Endothelial cell of hepatic sinusoid (primary cell): ENCODE measurements around the gene TRIM36.

Experiments
- in situ Hi-C: cut with HindIII; loops from 2 replicates; pipeline ENCODE4 v1.10.0; 2017; ENCODE audit warnings: low sequenced_read_pairs

The TRIM36 gene

GRCh38 chr5:115166744-115167393 lies 2.8 kb downstream of the TRIM36 start:
- in situ Hi-C loops: no loop called here

DNA sequence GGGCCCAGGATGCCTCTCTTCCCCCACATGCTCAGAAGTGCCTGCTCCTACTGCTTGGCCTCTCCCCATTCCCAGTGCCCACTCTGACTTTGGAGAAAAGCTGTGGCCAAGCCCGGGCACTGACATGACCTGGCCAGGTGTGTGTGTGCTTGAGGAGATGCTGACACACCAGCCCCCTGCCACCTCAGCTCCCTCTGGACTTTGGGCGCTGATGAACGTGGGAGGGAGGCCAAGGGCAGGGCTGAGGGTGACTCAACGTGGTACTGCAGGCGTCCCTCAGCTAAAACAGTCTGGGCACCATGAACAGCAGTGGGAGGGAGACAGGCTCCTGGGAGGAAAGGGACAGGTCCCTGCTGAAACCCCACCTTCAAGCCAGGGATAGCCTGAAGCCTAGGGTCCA lies 3.9 kb downstream of the TRIM36 start:
- in situ Hi-C loops: no loop called here

DNA sequence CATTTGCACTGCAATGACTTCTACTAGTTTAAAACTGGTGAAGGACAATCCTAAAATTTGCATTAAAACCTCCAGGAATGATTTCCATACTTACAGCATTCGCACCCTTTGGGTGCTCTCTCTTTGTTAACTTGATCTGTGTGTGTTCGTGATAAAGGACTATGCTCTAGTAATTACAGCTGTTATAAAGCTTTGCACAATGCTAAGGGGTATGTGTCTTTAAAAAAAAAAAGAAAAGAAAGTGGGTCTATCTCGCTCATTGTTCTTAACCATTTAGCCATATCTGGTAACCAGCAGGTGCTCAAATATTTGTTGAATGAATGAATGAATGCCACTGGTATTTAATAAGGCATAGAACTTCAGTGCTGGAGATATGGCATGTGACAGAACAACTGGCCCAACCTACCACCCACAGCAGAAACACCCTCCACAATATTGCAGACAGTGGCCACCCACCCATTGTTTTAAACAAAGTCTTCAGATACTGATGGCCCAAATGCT lies 8.7 kb downstream of the TRIM36 start:
- in situ Hi-C loops: no loop called here

GRCh38 chr5:115151208-115151805 lies 18.4 kb downstream of the TRIM36 start:
- in situ Hi-C loops: no loop called here

GRCh38 chr5:115150512-115150911 lies 19.2 kb downstream of the TRIM36 start:
- in situ Hi-C loops: no loop called here

- in situ Hi-C loops: no loop called here
Observed at GRCh38 chr5:115147052-115147451, 22.7 kb downstream of the TRIM36 start.

GRCh38 chr5:115136294-115136693 lies 33.4 kb downstream of the TRIM36 start:
- in situ Hi-C loops: no loop called here

DNA sequence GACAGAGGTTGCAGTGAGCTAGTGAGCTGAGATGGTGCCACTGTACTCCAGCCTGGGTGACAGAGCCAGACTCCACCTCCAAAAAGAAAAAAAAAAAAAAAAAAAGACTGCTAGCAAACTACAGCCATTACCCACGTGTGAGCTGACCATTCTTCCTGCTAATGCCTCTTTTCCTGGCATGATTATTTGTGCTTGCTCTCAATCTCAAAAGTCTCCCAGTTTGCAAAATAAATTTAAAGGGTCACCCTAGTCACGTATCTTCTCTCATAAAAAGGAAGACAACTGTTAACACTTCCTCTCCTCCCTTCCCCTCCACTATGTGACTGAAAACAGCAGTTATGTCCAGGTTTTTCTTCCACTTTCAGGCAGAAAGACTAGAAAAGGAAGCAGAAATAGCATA lies 37.2 kb downstream of the TRIM36 start:
- in situ Hi-C loops: no loop called here

GRCh38 chr5:115126303-115126702 lies 43.4 kb downstream of the TRIM36 start:
- in situ Hi-C loops: no loop called here

DNA sequence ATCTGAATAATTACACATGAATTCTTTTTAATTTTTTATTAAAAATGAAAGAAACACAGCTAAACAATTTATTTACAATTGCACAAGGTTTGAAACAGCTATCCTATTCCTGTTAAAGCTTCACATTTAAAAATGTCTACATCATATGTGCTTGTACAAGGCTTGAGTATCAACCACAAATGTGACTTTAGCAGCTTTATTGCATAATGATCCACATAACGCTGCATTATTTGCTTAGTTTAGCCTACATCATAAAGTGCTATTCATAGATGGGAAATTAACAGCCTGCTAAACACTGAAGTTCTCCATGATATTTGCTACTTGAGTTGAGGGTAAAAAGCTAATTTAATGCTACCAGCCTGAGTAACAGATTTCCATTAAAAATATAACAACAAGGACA lies 45.0 kb downstream of the TRIM36 start:
- in situ Hi-C loops: no loop called here

- in situ Hi-C loops: no loop called here
Observed at GRCh38 chr5:115116001-115116400, 53.7 kb downstream of the TRIM36 start.

DNA sequence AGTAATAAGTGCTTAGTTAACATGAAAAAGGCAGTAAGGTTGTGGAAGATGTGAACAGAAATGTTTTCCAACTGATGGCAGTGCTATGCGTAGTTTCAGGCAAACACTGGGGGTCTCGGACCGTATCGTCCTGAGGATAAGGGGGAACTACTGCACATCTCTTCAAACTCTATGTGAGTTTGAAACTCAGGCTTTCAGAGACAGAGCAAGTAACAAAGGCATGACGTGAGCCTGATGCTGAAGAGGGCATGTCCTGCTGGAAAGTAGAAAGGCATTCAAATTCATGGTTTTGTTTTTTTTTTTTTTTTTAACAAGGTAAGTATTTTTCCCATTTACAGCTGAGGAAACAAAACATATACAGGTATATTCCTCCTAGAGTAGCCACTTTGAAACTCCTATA lies 59.9 kb downstream of the TRIM36 start:
- in situ Hi-C loops: no loop called here

DNA sequence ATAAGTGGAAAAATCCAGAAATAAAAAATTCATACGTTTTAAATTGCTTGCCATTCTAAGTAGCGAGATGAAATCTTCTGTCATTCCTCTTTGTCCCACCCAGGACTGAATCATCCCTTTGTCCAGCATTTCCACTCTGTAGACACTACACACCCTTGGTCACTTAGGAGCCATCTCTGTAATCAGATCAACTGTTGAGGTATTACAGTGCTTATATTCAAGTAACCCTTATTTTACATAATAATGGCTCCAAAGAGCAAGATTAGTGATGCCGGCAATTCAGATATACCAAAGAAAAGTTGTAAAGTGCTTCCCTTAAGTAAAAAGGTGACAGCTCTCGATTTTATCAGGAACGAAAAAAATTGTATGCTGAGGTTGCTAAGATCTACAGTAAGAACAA lies 60.4 kb downstream of the TRIM36 start:
- in situ Hi-C loops: no loop called here

DNA sequence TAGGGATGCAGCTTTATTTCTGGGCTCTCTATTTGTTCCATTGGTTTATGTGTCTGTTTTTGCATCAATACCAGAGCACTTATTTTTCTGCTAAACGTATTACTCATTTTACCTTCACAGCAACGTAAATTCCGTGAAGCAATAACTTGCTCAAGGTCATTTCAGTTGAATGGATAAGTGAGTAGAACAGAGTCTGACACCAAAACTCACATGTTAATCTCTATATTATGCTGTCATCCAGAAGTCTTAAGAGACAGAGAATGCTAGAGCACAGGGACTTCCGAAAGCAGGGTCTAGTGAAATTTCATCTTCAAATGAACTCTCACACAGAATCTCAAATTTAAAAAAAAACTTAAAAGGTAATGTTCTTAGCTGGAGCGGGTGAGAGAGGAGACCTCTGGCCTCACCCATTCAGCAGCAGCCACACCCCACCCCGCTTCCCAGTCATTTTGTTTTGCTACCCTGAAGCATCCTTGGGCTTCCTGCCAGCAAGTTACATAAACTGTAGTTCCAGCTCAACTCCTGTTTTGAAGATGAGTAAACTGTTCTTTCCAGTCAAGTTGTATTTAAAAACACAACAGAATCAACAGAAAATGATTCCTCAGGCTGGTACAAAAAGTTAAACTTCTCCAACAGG lies 69.3 kb downstream of the TRIM36 start:
- in situ Hi-C loops: no loop called here

GRCh38 chr5:115098041-115098702 lies 71.5 kb downstream of the TRIM36 start:
- in situ Hi-C loops: no loop called here

DNA sequence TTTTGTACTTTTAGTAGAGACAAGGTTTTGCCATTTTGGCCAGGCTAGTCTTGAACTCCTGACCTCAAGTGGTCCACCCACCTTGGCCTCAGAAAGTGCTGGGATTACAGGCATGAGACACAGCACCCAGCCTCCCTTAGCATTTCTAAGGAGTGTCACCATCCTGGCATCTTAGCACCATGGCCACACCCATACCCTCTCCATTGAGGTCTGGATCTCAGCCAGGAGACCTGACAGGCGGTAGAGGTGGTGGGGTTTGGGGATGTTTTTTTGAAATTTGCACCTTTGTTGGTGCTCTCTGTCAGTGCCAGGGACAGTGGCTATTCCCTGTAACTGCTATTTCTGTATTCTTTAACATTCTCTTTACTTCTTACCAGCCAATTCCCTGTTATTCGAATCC lies 72.5 kb downstream of the TRIM36 start:
- in situ Hi-C loops: no loop called here

GRCh38 chr5:115096034-115096769 lies 73.5 kb downstream of the TRIM36 start:
- in situ Hi-C loops: no loop called here

DNA sequence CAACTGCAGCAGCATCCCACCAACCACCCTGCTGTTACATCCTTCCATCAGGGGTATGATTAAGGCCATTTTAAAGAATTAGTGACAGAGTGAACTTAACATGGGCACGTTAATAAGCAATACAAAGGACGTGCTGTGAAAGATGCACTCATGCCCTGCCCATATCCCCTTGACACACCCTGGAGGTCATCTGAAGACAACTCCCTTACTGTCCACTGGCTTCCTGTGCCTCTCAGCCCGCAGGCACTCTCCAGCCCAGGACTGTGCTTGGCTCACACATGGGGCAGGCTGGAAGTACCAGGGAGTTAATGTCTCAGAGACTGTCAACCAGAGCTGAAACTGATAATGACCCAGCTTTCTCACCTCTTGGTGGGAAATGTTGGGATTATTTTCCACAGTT lies 81.8 kb downstream of the TRIM36 start:
- in situ Hi-C loops: no loop called here

DNA sequence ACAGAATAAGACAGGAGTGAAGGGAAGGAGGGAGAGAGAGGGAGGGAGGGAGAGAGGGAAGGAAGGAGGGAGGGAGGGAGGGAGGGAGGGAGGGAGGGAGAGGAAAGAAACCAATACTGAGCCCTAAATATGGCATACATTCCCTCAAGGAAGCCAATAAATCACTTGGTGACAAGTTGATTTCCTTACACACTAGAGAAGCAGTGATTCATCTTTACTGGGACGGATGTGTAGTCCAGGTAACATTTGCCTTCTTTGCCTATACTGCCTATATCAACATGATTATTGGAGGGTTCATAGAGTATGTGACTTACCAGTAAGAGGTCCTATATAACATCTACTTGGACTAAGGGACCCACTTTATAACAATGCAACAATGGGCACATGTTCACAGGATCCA lies 83.2 kb downstream of the TRIM36 start:
- in situ Hi-C loops: no loop called here

GRCh38 chr5:115084246-115084793 lies 85.4 kb downstream of the TRIM36 start:
- in situ Hi-C loops: no loop called here
